Effector memory CD4-positive, alpha-beta T cell (primary cell): ENCODE results near the gene OPCML.

Experiments
- DNase-seq, 3 donors: peaks; one replicate each; pipeline ENCODE4 v3.0.0-alpha.2; 2020
- H3K27ac ChIP-seq: 2 replicates; pipeline ENCODE4 v1.7.0; 2013; ENCODE audit warnings: mild to moderate bottlenecking, low read length, moderate library complexity; ENCODE audit not compliant: insufficient read depth, poor library complexity, severe bottlenecking
- H3K27me3 ChIP-seq: replicated peaks from 2 replicates; pipeline ENCODE4 v1.7.0; 2013; ENCODE audit warnings: mild to moderate bottlenecking, low read length; ENCODE audit not compliant: insufficient read depth, control insufficient read depth, poor library complexity, severe bottlenecking
- H3K36me3 ChIP-seq: 2 replicates; pipeline ENCODE4 v1.7.0; 2013; ENCODE audit warnings: mild to moderate bottlenecking, low read length, moderate library complexity; ENCODE audit not compliant: control insufficient read depth, insufficient read depth
- H3K4me1 ChIP-seq: 2 replicates; pipeline ENCODE4 v1.7.0; 2013; ENCODE audit warnings: low read length, mild to moderate bottlenecking; ENCODE audit not compliant: control insufficient read depth, insufficient read depth, poor library complexity, severe bottlenecking
- H3K4me3 ChIP-seq: 2 replicates; pipeline ENCODE4 v1.7.0; 2013; ENCODE audit warnings: low read length, low read depth, mild to moderate bottlenecking; ENCODE audit not compliant: insufficient read depth, poor library complexity, severe bottlenecking
- H3K9me3 ChIP-seq: 2 replicates; pipeline ENCODE4 v1.7.0; 2013; ENCODE audit warnings: mild to moderate bottlenecking, low read length, moderate library complexity; ENCODE audit not compliant: control insufficient read depth

Gene OPCML

GRCh38 chr11:133222425-133223330 is 309.6 kb downstream of the OPCML start:
- H3K9me3 ChIP-seq, result no peaks in the 10 kb centered on the region
- no peak for DNase-seq
- H3K4me3 ChIP-seq, result no peak overlapping the region
- no peak overlapping the region for H3K27ac ChIP-seq
- no peaks in the 10 kb centered on the region for H3K27me3 ChIP-seq
- no peaks in the 10 kb centered on the region for H3K4me1 ChIP-seq
- no peaks in the 10 kb centered on the region for H3K36me3 ChIP-seq

- H3K27me3 ChIP-seq, result no peaks in the 10 kb centered on the region
- no peaks in the 10 kb centered on the region for H3K4me1 ChIP-seq
- no peaks in the 10 kb centered on the region for H3K9me3 ChIP-seq
- no peaks in the 10 kb centered on the region for H3K36me3 ChIP-seq
- no peak overlapping the region for H3K4me3 ChIP-seq
- no peak for DNase-seq
- H3K27ac ChIP-seq, result no peak overlapping the region
These were observed 312.8 kb downstream of the OPCML start for GRCh38 chr11:133219543-133219942.

- no peaks in the 10 kb centered on the region for H3K9me3 ChIP-seq
- no peak overlapping the region for H3K27ac ChIP-seq
- no peaks in the 10 kb centered on the region for H3K27me3 ChIP-seq
- H3K4me3 ChIP-seq, result no peak overlapping the region
- no peaks in the 10 kb centered on the region for H3K4me1 ChIP-seq
- no peak for DNase-seq
- H3K36me3 ChIP-seq, result no peaks in the 10 kb centered on the region
These were observed 315.5 kb downstream of the OPCML start for GRCh38 chr11:133216813-133217212.

GRCh38 chr11:133215596-133216230 is 316.6 kb downstream of the OPCML start:
- Histone ChIP-seq H3K9me3 (no peaks in the 10 kb centered on the region), H3K36me3 (no peaks in the 10 kb centered on the region), H3K4me3 (no peak overlapping the region), H3K27ac (no peak overlapping the region), H3K27me3 (no peaks in the 10 kb centered on the region), H3K4me1 (no peaks in the 10 kb centered on the region)
- no peak for DNase-seq

GRCh38 chr11:133214646-133215045 is 317.7 kb downstream of the OPCML start:
- Histone ChIP-seq H3K9me3 (no peaks in the 10 kb centered on the region), H3K27ac (no peak overlapping the region), H3K27me3 (no peaks in the 10 kb centered on the region), H3K4me3 (no peak overlapping the region), H3K36me3 (no peaks in the 10 kb centered on the region), H3K4me1 (no peaks in the 10 kb centered on the region)
- no peak for DNase-seq

- Histone ChIP-seq H3K36me3 (no peaks in the 10 kb centered on the region), H3K4me1 (no peaks in the 10 kb centered on the region), H3K9me3 (no peaks in the 10 kb centered on the region), H3K4me3 (no peak overlapping the region), H3K27me3 (no peaks in the 10 kb centered on the region), H3K27ac (no peak overlapping the region)
- DNase-seq, result no peak
These were observed 320.1 kb downstream of the OPCML start for GRCh38 chr11:133212201-133212600.

- H3K4me1 ChIP-seq, result no peaks in the 10 kb centered on the region
- no peak overlapping the region for H3K4me3 ChIP-seq
- no peaks in the 10 kb centered on the region for H3K36me3 ChIP-seq
- no peaks in the 10 kb centered on the region for H3K27me3 ChIP-seq
- no peak overlapping the region for H3K27ac ChIP-seq
- no peak for DNase-seq
- H3K9me3 ChIP-seq, result no peaks in the 10 kb centered on the region
These were observed 324.3 kb downstream of the OPCML start for GRCh38 chr11:133207995-133208394.

- Histone ChIP-seq H3K27me3 (no peaks in the 10 kb centered on the region), H3K9me3 (no peaks in the 10 kb centered on the region), H3K4me1 (no peaks in the 10 kb centered on the region), H3K36me3 (no peaks in the 10 kb centered on the region), H3K4me3 (no peak overlapping the region), H3K27ac (no peak overlapping the region)
- no peak for DNase-seq
These were observed 325.8 kb downstream of the OPCML start for GRCh38 chr11:133206313-133207005.

- Histone ChIP-seq H3K4me3 (no peak overlapping the region), H3K27me3 (no peaks in the 10 kb centered on the region), H3K27ac (no peak overlapping the region), H3K9me3 (no peaks in the 10 kb centered on the region), H3K4me1 (no peaks in the 10 kb centered on the region), H3K36me3 (no peaks in the 10 kb centered on the region)
- no peak for DNase-seq
These were observed 328.1 kb downstream of the OPCML start for GRCh38 chr11:133204158-133204557.

GRCh38 chr11:133202816-133203215 is 329.5 kb downstream of the OPCML start:
- Histone ChIP-seq H3K4me1 (no peaks in the 10 kb centered on the region), H3K36me3 (no peaks in the 10 kb centered on the region), H3K27ac (no peak overlapping the region), H3K27me3 (no peaks in the 10 kb centered on the region), H3K4me3 (no peak overlapping the region), H3K9me3 (no peaks in the 10 kb centered on the region)
- DNase-seq, result no peak
